ENCODE results near the gene PITPNC1.

DNA sequence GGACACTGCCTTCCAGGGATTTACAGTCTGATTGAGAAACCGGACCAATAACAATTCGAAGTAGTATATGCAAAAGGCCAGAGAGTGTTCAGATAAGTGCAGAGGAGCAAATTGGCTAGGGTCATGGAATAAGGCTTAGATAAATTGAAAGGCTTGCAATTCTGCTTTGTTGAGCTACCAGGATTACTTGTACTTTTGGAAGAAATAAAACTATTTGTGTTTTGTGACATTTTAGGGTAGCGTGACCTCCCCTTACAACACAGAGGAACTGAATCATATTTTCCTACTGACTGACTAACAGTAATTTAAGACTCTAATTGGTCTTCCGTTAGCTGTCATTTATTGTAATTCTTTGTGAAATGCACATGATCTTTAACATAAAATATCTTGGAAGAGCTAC lies 104.7 kb downstream of the PITPNC1 start:
- no peak for TF ChIP-seq EZH2 (IDR thresholded peaks at IDR 0.05; ENCODE audit: borderline replicate concordance, low read depth, low read length, poor library complexity, severe bottlenecking)
- TF ChIP-seq, protein P1, sequence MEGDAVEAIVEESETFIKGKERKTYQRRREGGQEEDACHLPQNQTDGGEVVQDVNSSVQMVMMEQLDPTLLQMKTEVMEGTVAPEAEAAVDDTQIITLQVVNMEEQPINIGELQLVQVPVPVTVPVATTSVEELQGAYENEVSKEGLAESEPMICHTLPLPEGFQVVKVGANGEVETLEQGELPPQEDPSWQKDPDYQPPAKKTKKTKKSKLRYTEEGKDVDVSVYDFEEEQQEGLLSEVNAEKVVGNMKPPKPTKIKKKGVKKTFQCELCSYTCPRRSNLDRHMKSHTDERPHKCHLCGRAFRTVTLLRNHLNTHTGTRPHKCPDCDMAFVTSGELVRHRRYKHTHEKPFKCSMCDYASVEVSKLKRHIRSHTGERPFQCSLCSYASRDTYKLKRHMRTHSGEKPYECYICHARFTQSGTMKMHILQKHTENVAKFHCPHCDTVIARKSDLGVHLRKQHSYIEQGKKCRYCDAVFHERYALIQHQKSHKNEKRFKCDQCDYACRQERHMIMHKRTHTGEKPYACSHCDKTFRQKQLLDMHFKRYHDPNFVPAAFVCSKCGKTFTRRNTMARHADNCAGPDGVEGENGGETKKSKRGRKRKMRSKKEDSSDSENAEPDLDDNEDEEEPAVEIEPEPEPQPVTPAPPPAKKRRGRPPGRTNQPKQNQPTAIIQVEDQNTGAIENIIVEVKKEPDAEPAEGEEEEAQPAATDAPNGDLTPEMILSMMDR (conservative IDR thresholded peaks at IDR 0.05; ENCODE audit: low read depth, low read length): no peak

All from A673 (cell line).